ENCODE results near the gene RAB3B.
"Not testable (repeated sequence)": the region's sequence is repeated elsewhere in the genome, so short reads cannot be mapped to it uniquely, and the experiment has no call there.

Gene RAB3B

DNA sequence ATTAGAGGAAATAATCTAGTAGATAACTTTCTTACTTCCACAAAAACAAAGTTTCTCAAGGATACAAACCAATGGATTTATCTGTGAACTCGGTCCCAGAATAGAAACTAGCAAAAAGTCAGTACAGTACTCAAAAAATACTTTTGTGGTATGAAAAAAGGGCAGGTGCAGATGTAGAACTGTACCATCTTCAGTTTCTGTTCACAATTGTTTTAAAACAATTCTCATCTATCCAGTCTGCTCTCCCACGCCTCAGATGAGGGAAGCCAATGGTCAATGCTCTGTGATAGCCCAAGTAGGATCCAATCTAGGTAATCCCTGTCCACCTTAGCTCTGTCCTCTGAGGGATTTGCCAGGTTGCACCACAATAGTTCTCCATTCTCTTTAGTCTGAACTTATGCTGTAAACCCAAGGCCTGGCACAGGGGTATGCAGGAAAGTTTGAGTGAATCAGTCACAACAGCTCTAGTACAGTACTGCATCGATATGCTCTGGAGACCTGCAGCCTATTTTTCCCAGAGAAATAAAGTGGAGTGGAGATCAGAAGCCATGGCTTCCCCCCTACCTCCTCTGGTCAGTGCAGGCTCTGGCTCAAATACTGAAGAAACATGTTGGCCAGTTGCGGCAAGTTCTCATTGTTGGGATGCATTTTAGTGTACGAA lies 41.8 kb upstream of the RAB3B start:
- peak overlapping the region; percentile 93 for H3K4me3 ChIP-seq (ENCODE audit: control insufficient read depth, low read depth, low read length)
- no peak for DNase-seq (ENCODE audit: low read depth)
- TF ChIP-seq, protein P1, sequence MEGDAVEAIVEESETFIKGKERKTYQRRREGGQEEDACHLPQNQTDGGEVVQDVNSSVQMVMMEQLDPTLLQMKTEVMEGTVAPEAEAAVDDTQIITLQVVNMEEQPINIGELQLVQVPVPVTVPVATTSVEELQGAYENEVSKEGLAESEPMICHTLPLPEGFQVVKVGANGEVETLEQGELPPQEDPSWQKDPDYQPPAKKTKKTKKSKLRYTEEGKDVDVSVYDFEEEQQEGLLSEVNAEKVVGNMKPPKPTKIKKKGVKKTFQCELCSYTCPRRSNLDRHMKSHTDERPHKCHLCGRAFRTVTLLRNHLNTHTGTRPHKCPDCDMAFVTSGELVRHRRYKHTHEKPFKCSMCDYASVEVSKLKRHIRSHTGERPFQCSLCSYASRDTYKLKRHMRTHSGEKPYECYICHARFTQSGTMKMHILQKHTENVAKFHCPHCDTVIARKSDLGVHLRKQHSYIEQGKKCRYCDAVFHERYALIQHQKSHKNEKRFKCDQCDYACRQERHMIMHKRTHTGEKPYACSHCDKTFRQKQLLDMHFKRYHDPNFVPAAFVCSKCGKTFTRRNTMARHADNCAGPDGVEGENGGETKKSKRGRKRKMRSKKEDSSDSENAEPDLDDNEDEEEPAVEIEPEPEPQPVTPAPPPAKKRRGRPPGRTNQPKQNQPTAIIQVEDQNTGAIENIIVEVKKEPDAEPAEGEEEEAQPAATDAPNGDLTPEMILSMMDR (conservative IDR thresholded peaks at IDR 0.05; ENCODE audit: control insufficient read depth, insufficient read depth, low read depth, low read length) = no peak

DNA sequence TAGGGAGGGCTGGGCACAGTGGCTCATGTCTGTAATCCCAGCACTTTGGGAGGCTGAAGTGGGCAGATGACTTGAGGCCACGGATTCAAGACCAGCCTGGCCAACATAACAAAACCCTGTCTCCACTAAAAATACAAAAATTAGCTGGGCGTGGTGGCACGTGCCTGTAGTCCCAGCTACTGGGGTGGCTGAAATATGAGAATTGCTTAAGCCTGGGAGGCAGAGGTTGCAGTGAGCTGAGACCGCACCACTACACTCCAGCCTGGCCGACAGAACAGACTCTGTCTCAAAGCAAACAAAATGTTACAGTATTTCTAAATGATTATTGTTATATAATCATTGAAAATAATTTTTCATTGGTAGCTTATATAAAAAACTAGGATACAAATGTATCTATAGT lies 38.3 kb upstream of the RAB3B start:
- not testable (repeated sequence) for H3K4me3 ChIP-seq (ENCODE audit: control insufficient read depth, low read depth, low read length); DNase-seq (ENCODE audit: low read depth)

DNA sequence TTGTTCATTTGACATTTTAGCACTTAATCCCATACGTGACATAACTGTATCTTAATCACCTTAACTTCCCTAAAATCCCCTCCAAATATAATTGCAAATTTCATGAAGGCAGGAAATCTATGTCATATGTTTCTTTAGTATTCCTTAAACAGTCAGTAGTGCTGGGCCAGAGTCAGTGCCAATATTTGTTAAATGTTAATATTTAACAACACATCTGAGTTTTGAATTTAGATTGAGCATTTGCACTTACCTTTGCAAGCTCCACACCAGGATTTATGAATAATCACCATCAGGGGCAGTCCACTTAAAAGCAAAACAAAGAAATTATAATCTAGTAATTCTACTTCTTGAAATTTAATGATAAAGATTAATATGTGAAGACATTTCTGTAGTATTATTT lies 37.8 kb upstream of the RAB3B start:
- TF ChIP-seq, protein P1 (conservative IDR thresholded peaks at IDR 0.05; ENCODE audit: control insufficient read depth, insufficient read depth, low read depth, low read length) = no peak
- no peak overlapping the region for H3K4me3 ChIP-seq (ENCODE audit: control insufficient read depth, low read depth, low read length)
- no peak for DNase-seq (ENCODE audit: low read depth)

DNA sequence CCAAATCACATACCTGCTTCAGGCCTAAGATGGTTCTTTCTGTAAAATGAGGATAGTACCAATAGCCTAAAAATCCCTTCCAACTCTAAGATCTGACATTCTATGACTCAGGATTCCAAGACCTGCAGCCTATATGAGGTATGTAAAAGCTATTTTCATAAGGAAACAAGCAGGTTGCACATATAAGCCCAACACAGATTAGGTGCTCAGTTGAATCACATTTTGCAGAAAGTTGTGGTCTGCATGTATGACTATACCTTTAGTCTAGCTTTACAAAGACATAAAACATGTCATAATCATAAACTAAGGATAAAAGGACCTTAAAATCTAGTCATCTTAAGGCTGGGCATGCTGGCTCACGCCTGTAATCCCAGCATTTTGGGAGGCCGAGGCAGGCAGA lies 35.8 kb upstream of the RAB3B start:
- H3K4me3 ChIP-seq (ENCODE audit: control insufficient read depth, low read depth, low read length) = no peak overlapping the region
- DNase-seq (ENCODE audit: low read depth) = no peak
- TF ChIP-seq, protein P1 (conservative IDR thresholded peaks at IDR 0.05; ENCODE audit: control insufficient read depth, insufficient read depth, low read depth, low read length) = no peak

DNA sequence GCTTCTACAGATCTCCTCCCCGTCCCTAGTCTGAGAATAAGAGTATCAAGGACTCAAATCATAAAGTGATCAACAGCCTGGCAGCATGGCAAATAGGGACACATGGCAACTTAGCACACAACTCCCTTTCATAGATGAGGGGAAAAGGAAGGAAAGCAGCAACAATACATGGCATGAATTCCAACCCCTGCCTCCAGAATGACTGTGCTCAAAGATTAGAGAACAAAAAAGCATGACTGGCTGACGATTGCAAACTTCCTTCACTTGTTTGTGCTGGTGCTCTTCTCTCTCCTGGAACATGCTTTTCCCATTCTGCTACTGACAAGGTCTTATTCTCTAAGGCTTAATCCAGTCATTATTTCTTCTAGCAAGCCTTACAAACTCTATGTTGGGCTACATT lies 31.6 kb upstream of the RAB3B start:
- TF ChIP-seq, protein P1 (conservative IDR thresholded peaks at IDR 0.05; ENCODE audit: control insufficient read depth, insufficient read depth, low read depth, low read length) = no peak
- no peak overlapping the region for H3K4me3 ChIP-seq (ENCODE audit: control insufficient read depth, low read depth, low read length)
- no peak for DNase-seq (ENCODE audit: low read depth)

DNA sequence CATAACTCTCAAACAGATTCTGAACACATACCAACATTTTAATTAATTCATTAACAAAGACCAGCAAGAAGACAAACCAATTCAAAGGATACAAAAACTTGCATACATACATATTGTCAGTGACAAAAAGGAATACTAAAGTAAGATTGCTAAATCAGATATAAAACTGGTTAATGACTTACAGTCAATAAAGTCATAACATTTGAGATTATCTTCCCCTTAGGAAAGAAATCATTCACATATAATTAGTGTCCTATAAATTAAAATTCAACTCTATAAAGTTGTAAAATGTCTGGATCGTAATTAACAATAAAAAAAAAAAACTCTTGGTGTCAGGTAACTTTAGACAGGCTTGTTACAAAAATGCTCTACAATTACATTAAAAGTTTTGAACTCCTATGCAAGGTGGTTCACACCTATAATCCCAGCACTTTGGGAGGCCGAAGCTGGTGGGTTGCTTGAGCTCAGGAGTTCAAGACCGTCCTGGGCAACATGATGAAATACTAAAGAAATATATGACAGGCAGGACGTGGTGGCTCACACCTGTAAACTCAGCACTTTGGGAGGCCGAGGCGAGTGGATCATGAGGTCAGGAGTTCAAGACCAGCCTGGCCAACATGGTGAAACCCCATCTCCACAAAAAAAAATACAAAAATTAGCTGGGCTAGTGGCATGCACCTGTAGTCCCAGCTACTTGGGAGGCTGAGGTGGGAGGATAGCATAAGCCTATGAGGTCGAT lies 17.7 kb upstream of the RAB3B start:
- no peak for DNase-seq (ENCODE audit: low read depth)
- H3K4me3 ChIP-seq (ENCODE audit: control insufficient read depth, low read depth, low read length) = no peak overlapping the region
- TF ChIP-seq, protein P1 (conservative IDR thresholded peaks at IDR 0.05; ENCODE audit: control insufficient read depth, insufficient read depth, low read depth, low read length) = no peak

DNA sequence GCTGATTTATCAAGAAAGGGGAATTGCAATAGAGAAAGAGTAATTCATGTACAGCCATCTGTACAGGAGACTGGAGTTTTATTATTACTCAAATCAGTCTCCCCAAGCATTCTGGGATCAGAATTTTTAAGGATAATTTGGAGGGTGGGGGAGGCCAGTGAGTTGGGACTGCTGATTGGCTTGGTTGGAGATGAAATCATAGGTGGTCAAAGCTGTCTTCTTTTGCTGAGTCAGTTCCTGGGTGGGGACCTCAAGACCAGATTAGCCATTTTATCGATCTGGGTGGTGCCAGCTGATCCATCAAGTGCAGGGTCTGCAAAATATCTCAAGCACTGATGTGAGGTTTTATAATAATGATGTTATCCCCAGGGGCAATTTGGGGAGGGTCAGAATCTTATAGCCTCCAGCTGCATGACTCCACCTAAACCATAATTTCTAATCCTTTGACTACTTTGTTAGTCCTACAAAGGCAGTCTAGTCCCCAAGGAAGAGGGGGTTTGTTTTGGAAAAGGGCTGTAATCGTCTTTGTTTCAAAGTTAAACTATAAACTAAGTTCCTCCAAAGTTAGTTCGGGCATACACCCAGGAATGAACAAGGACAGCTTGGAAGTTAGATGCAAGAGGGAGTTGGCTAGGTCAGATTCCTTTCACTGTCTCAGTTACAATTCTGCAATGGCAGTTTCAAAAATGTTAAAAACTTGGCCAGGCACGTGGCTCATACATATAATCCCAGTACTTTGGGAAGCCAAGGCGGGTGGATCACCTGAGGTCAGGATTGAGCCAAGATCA lies 16.9 kb upstream of the RAB3B start:
- no peak overlapping the region for H3K4me3 ChIP-seq (ENCODE audit: control insufficient read depth, low read depth, low read length)
- peak; percentile 7 for DNase-seq (ENCODE audit: low read depth)
- TF ChIP-seq, protein P1 (conservative IDR thresholded peaks at IDR 0.05; ENCODE audit: control insufficient read depth, insufficient read depth, low read depth, low read length) = no peak

DNA sequence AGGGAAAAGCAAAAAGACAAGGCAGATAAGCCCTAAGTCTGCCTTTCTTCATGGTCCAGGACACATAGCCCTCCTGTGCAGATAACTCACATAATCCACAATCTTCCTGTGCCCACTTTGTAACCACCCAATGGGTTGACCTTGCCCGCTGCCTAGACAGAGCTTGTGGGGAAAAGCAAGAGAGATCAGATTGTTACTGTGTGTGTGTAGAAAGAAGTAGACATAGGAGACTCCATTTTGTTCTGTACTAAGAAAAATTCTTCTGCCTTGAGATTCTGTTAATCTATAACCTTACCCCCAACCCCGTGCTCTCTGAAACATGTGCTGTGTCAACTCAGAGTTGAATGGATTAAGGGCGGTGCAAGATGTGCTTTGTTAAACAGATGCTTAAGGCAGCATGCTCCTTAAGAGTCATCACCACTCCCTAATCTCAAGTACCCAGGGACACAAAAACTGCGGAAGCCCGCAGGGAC lies 15.6 kb upstream of the RAB3B start:
- not testable (repeated sequence) for H3K4me3 ChIP-seq (ENCODE audit: control insufficient read depth, low read depth, low read length); DNase-seq (ENCODE audit: low read depth)

DNA sequence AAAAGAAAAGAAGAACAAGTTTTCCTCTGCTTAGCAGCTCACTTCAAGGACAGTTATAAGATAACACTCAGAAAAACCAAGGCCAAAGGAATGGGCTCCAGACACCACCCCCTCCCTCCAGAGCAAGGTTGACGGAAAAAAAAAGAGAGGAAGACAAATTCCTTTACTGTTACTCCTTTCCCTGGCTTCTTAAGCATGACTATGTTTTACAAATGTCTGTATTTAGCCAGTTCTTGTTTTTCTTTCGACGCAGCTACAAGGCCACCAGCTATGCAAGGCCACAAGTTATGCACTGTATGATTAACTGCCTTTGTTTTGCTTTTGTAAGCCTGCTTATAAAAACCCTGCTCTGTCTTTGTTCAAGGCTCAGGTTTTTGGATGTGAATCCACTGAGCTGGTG lies 15.0 kb upstream of the RAB3B start:
- H3K4me3 ChIP-seq (ENCODE audit: control insufficient read depth, low read depth, low read length) = not testable (repeated sequence)
- DNase-seq (ENCODE audit: low read depth) = peak; percentile 67

Measured in fibroblast of mammary gland (primary cell).